ENCODE data around the gene SCNN1A. TPM values are rescaled to one million over a fixed set of nuclear protein-coding genes. Genes with fewer than 3 reads are reported as not detected.

Gene SCNN1A
- polyA plus RNA-seq, 5 donors: 2.2 to 4.9 (median 2.8) TPM

DNA sequence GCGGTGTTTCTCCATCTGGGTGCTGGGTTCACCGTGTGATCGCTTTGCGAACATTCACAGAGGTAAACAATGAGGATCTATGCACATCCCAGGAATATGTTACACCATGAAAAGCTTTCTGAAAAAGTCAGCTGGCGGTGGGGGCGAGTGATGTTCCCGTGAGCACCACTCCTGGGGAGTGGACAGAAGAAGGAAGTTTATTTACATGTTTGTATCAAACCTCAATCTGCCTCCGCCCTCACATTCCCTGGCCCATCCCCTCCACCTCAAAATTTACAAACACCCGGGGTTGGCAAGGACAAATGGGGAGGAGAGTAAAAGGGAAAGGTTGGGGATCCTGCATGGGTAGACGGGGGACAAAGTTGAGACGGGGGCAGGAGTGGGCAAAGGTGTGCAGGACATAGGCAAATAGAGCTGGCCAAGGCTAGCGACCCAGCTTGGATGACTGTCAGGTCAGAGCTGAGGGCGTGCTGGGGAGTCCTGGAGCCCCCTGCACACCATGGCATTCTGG lies 40.4 kb downstream of the SCNN1A start:
- no peak for DNase-seq

- no peak for DNase-seq
Measured at GRCh38 chr12:6334359-6334758, 41.0 kb downstream of the SCNN1A start.

GRCh38 chr12:6333566-6333965 lies 41.8 kb downstream of the SCNN1A start:
- no peak for DNase-seq

GRCh38 chr12:6333029-6333428 lies 42.3 kb downstream of the SCNN1A start:
- no peak for DNase-seq

DNA sequence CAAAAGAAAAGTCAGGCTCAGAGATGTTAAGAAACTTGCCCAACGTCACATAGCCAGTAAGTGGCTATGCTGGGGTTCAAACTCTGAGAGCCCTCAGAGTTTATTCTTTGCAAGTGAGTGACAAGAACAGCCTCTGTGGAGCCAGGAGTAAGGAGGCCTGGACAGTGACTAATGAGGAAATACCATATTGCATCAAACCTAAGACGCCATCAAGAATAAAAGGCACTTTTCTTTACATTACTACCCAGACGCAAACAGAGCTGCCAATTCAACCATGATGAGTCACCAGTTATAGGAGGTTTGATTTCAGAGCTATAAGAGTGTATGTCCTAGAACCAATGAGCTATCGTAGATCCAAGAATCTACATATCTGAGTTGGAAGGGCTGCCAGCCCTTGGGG lies 42.9 kb downstream of the SCNN1A start:
- no peak for DNase-seq

DNA sequence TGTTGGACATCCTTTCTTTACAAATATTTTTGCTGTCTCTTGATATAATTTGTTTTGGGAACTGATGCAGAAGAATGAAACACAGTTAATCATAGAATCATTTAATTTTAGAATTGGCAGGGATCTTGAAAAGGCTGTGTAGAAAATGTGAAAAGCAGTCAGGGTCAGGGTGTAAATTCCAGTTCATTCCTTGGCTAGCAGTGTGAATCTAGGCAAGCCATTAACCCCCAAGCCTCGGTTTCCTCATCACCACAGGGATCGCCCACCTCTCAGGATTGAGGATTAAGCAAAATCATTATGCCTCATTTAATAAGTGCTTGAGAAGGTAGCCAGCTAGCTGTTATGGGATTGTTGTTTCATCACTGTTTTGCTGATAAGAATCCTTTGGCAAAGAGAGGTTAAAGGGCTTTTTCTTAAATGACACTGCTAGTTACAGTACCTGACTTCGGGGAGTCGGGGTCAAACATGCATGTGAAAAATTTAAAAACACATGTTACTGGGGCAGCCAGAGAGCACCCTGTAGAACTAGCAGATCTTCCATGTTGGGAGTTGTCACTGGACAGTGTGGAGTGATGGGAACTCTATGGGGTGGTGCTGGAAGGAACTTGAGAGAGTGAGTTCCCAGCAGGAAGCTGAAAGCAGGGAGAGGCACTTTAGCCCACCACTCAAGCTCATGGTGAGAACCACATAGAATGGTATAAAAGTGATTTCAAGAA lies 44.2 kb downstream of the SCNN1A start:
- no peak for DNase-seq

DNA sequence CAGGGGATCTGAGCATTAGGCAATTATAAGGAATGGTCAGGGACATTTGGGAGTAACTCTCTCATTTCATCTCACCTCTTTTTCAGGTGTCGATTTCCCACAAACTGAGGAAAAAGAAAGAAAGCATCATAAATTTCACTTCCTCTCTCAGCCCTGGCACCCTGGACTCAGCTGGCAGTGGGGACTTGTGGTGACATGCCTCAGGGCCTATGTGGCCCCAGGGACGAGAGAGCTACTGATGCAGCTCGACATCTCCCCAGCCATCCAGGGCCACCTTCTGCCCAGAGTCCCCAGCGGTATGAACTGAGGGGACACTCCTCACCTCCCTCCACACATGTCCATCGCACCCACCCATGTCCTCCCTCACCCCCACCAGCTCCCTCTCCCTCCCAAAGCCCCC lies 45.2 kb downstream of the SCNN1A start:
- DNase-seq: no peak

DNA sequence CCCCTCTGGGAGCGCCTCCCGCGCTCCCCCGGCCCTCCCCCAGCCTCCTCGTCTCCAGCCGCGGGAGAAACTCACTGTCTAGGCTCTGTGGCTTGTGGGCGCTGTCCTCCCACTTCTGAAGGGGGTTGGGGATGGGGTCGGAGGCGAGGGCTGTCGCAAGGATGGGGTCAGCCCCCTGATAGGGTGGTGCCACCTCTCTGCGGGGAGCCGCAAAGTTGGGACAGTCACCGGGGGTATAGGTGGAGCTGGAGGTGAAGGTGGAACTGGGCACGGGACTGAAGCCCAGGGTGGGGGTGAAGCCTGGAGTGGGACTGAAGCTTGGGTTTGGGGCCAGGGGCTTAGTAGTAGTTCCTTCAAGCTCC lies 45.7 kb downstream of the SCNN1A start:
- no peak for DNase-seq

GRCh38 chr12:6328945-6329702 lies 46.2 kb downstream of the SCNN1A start:
- no peak for DNase-seq

DNA sequence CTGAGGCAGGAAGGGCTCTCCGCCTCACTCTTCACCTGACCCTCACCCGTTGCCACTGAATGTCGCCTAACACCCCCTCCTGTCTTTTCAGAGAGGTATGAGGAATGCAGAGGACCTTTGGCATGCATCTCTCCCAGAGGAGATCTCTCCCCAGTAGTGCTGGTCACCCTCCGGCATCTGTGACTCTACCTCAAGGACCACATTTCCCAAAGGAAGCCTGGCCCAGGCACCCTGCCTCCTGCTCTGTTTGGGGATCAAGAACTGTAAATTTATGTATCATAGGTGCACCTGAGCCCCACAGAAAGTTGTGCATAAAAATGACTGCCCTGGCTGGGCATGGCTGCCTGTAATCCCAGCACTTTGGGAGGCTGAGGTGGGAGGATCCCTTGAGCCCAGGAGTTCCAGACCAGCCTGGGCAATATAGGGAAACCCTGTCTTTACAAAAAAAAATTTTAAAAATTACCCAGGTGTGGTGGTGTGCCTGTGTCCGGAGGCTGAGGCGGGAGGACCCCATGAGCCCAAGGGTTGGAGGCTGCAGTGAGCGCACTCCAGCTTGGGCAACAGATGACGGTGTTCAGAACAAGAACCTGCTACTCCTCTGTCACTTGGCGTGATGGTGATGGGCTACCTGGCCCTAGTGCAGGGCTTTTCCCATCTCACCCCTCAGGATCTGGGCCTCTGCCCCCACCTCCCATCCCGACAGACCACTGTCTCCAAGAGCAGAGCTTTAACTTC lies 47.2 kb downstream of the SCNN1A start:
- DNase-seq: no peak

DNA sequence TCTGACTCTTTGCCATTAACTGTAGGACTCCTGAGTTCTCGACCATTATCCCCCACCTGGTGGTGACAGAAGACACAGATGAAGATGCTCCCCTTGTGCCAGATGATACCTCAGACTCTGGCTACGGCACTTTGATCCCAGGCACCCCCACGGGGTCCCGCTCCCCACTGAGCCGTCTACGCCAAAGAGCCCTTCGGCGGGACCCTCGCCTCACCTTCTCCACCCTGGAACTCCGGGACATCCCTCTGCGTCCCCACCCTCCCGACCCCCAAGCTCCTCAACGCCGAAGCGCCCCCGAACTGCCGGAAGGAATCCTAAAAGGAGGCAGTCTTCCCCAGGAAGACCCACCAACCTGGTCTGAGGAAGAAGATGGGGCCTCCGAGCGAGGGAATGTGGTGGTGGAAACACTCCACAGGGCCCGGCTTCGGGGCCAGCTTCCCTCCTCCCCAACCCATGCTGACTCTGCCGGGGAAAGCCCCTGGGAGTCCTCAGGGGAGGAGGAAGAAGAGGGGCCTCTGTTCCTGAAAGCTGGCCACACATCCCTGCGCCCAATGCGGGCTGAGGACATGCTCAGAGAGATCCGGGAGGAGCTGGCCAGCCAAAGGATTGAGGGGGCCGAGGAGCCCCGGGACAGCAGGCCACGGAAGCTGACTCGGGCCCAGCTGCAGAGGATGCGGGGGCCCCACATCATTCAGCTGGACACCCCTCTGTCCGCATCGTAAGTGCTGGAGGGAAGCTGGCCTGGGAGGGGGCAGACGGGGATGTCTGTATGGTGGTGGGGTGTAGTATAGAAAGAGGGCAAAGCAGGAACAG lies 47.9 kb downstream of the SCNN1A start:
- no peak for DNase-seq

GRCh38 chr12:6326316-6327228 lies 48.8 kb downstream of the SCNN1A start:
- peak in 1 of 2 donors; percentile 57 for DNase-seq

- no peak for DNase-seq
Measured at GRCh38 chr12:6324936-6325750, 50.2 kb downstream of the SCNN1A start.

- DNase-seq: no peak
Measured at GRCh38 chr12:6323995-6324711, 51.2 kb downstream of the SCNN1A start.

DNA sequence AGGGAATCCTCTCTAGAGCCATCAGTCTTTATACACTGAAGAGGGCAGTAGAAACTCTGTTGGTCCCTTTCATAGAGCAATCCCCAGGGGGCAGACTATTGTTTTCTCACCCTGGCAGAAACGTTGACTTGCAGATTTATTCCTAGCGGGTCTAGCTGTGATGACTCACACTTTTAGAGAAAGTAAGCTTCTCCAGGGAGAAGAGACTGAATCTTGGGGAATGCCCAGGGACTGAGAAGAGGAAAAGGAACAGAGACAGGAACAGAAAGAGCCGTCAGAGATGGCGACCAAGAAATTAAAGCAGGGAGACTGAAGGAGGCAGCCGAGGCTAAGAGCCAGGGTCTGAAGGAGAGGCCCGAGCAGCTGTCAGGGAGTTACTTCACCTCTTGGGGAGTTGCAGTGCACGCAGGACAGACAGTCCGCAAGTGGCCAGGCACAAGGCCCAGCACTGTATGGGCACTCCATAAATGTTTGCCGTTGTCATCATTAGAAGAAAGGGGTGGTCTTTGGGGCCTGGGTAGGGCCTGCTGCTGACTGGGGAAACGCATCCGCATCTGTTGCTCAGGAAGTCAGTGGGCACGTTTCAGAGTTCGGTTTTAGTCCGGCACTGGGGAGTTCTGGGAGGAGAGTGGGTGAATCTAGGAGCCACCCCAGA lies 51.9 kb downstream of the SCNN1A start:
- peak in 1 of 2 donors; percentile 50 for DNase-seq

DNA sequence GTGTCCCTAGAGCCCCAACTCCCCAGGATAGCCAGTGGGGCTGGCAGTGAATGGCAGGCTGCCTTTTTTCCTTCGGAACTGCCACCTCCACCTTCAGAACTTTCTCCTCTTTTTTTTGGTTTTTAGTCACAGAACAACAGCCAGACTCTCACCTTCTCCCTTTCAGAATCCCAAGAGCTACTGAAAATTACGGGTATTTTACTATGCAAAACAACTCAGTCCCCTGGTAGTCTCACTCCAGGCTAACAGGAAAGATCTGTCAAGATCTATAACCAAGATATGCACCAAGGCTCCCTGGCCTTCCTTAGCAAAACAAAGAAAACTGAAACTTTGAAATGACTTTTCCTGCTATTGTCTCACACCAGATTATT lies 52.4 kb downstream of the SCNN1A start:
- DNase-seq: no peak

GRCh38 chr12:6322352-6322751 lies 53.0 kb downstream of the SCNN1A start:
- no peak for DNase-seq

- DNase-seq: no peak
Measured at GRCh38 chr12:6321905-6322304, 53.5 kb downstream of the SCNN1A start.

Measured in right lung (tissue), 5 donors.